HepG2 (cell line): ENCODE results near the gene PARP3. TPM values are rescaled to one million over a fixed set of nuclear protein-coding genes. Genes with fewer than 3 reads are reported as not detected.

Source experiments
- CEBPB ChIP-seq: IDR thresholded peaks from 2 replicates; pipeline ENCODE4 v1.6.1; 2011; ENCODE audit warnings: low read depth, low read length, improper control_type of control experiment, borderline replicate concordance
- EEA1 ChIP-seq: sonication (generic); formaldehyde crosslinking; IDR thresholded peaks from 2 replicates; pipeline ENCODE4 v1.5.1; 2020; ENCODE audit warnings: mild to moderate bottlenecking, missing genetic modification reagents, borderline replicate concordance
- ELK4 ChIP-seq: sonication (generic); formaldehyde crosslinking; IDR thresholded peaks from 2 replicates; pipeline ENCODE4 v1.9.0; 2021; ENCODE audit warnings: missing genetic modification reagents, borderline replicate concordance
- ERF ChIP-seq: IDR thresholded peaks from 2 replicates; pipeline ENCODE4 v1.6.1; 2018; ENCODE audit warnings: missing biosample characterization, missing genetic modification reagents
- HDAC6 ChIP-seq: fragments of 200-600 bp; sonication (generic); IDR thresholded peaks from 2 replicates; pipeline ENCODE4 v1.7.0; 2017; ENCODE audit warnings: mild to moderate bottlenecking, antibody characterized with exemption, low read length, low read depth
- HNRNPK ChIP-seq: fragments of 200-400 bp; formaldehyde crosslinking; IDR thresholded peaks from 2 replicates; pipeline ENCODE4 v1.6.1; 2018; ENCODE audit warnings: low read length, low read depth, moderate library complexity, mild to moderate bottlenecking; ENCODE audit not compliant: poor library complexity, severe bottlenecking
- KAT7 ChIP-seq: IDR thresholded peaks from 2 replicates; pipeline ENCODE4 v1.6.1; 2018; ENCODE audit warnings: borderline replicate concordance, missing compliant biosample characterization
- NCOR1 ChIP-seq: fragments of 200-600 bp; sonication (generic); IDR thresholded peaks from 2 replicates; pipeline ENCODE4 v1.7.0; 2017; ENCODE audit warnings: antibody characterized with exemption, low read length, borderline replicate concordance
- PAX8 ChIP-seq: sonication (generic); formaldehyde crosslinking; IDR thresholded peaks from 2 replicates; pipeline ENCODE4 v1.8.0; 2022; ENCODE audit warnings: mild to moderate bottlenecking, missing genetic modification reagents, borderline replicate concordance
- PAXIP1 ChIP-seq: sonication (generic); formaldehyde crosslinking; conservative IDR thresholded peaks from 2 replicates; pipeline ENCODE4 v1.4.0; 2020; ENCODE audit warnings: mild to moderate bottlenecking, missing genetic modification reagents, moderate library complexity
- PLRG1 ChIP-seq: fragments of 450-650 bp; conservative IDR thresholded peaks from 2 replicates; pipeline ENCODE4 v1.6.1; 2016
- SIN3A ChIP-seq: IDR thresholded peaks from 2 replicates; pipeline ENCODE4 v1.6.1; 2011; ENCODE audit warnings: low read depth, mild to moderate bottlenecking, control low read depth, low read length, borderline replicate concordance
- TOE1 ChIP-seq: sonication (generic); formaldehyde crosslinking; IDR thresholded peaks from 2 replicates; pipeline ENCODE4 v1.4.0; 2020; ENCODE audit warnings: mild to moderate bottlenecking, missing genetic modification reagents
- ZBTB14 ChIP-seq: sonication (generic); formaldehyde crosslinking; IDR thresholded peaks from 2 replicates; pipeline ENCODE4 v1.4.0; 2020; ENCODE audit warnings: missing genetic modification reagents
- ZKSCAN1 ChIP-seq: fragments of 150-350 bp; IDR thresholded peaks from 2 replicates; pipeline ENCODE4 v1.6.1; 2014; ENCODE audit warnings: low read length
- ZMYM4 ChIP-seq: sonication (generic); formaldehyde crosslinking; IDR thresholded peaks from 2 replicates; pipeline ENCODE4 v1.8.1; 2023; ENCODE audit warnings: mild to moderate bottlenecking, missing genetic modification reagents
- ZNF18 ChIP-seq: sonication (generic); formaldehyde crosslinking; IDR thresholded peaks from 2 replicates; pipeline ENCODE4 v1.8.0; 2022; ENCODE audit warnings: mild to moderate bottlenecking, missing genetic modification reagents; ENCODE audit not compliant: insufficient replicate concordance
- ZNF501 ChIP-seq: sonication (generic); formaldehyde crosslinking; IDR thresholded peaks from 2 replicates; pipeline ENCODE4 v1.5.1; 2020; ENCODE audit warnings: mild to moderate bottlenecking, moderate library complexity, missing genetic modification reagents
- ZNF747 ChIP-seq: sonication (generic); formaldehyde crosslinking; IDR thresholded peaks from 2 replicates; pipeline ENCODE4 v1.8.1; 2023; ENCODE audit warnings: missing genetic modification reagents, mild to moderate bottlenecking, borderline replicate concordance
- ZNF768 ChIP-seq: sonication (generic); formaldehyde crosslinking; IDR thresholded peaks from 2 replicates; pipeline ENCODE4 v1.4.0; 2020; ENCODE audit warnings: missing genetic modification reagents
- ZSCAN31 ChIP-seq: sonication (generic); formaldehyde crosslinking; IDR thresholded peaks from 2 replicates; pipeline ENCODE4 v1.5.0; 2020; ENCODE audit warnings: low read depth, mild to moderate bottlenecking, missing genetic modification reagents
- polyA plus RNA-seq, 8 experiments: library from polyadenylated mRNA; depleted of rRNA in 3 of 8; stranded (reverse) in 7 of 8; unstranded in 1 of 8; fragments of >200 nt; fragmentation: Illumina TruSeq in 4 of 8; extraction: Trizol in 4 of 8; gene quantifications; 2 replicates each; pipeline versions ENCODE4 v1.2.1 to v1.2.3, GENCODE V29; 2011 to 2016; ENCODE audit warnings: low read depth in 4 of 8, missing spikeins in 1 of 8, mixed read lengths in 1 of 8; ENCODE audit not compliant: insufficient read depth in 1 of 8
- total RNA-seq, 5 experiments: library from RNA; depleted of rRNA; stranded (reverse); fragments of >200 nt; fragmentation: Illumina TruSeq; extraction: Trizol; gene quantifications; 2 replicates each; pipeline ENCODE4 v1.2.3, GENCODE V29; 2016; ENCODE audit warnings: low read depth in 1 of 5

PARP3 gene
- total and polyA plus RNA-seq, 2 of the 13 experiments (the other 11 are each of a cell fraction or from before 2014, with no cell fraction given) = 11.2 to 21.5 TPM

GRCh38 chr3:51982838-51983577 is 40.8 kb downstream of the PARP3 start, which contains the start of gene ACY1 (continued):
- TF ChIP-seq ZBTB14 (CRISPR knock-in tag) (no peak), KAT7 (CRISPR knock-in tag) (no peak), ZNF768 (CRISPR knock-in tag) (peak; percentile 14; the same call in 1 of the 2 replicates), SIN3A (peak; percentile 87), ELK4 (no peak), CEBPB (no peak), ZSCAN31 (CRISPR knock-in tag) (peak; percentile 97; the same call in 1 of the 2 replicates), PAX8 (CRISPR knock-in tag) (peak; percentile 88; the same call in 1 of the 2 replicates), PAXIP1 (peak; percentile 83), ZMYM4 (CRISPR knock-in tag) (peak; percentile 86), ZNF18 (CRISPR knock-in tag) (peak; percentile 15), ZKSCAN1 (no peak), HDAC6 (no peak), ZNF747 (CRISPR knock-in tag) (peak; percentile 95), PLRG1 (no peak), ERF (CRISPR knock-in tag) (peak; percentile 88; the same call in 1 of the 2 replicates), NCOR1 (peak; percentile 75; the same call in 1 of the 2 replicates), TOE1 (CRISPR knock-in tag) (peak; percentile 68; the same call in 1 of the 2 replicates), EEA1 (0 out of 2 replicates have a peak, but pooled peaks have one; percentile 21), HNRNPK (peak; percentile 94), ZNF501 (CRISPR knock-in tag) (peak; percentile 93)
